Gastroesophageal sphincter (tissue), 4 donors: ENCODE results near the gene CACNA1C. TPM values are rescaled to one million over a fixed set of nuclear protein-coding genes. Genes with fewer than 3 reads are reported as not detected.
A peak's percentile ranks its signal among the peaks of the same experiment; 100 is the strongest.

ENCODE experiments used
- ATAC-seq: fragments of 150-250 bp; one replicate; pipeline ENCODE4 v1.9.1; 2016; ENCODE audit warnings: mild to moderate bottlenecking, moderate library complexity
- H3K27ac ChIP-seq, 4 donors: fragments of 200-600 bp; sonication (generic) in 3 of 4; 1 replicate in 3 of 4; 2 replicates in 1 of 4; pipeline ENCODE4 v1.5.1; 2016 to 2019
- H3K27me3 ChIP-seq: fragments of 200-600 bp; sonication (generic); one replicate; pipeline ENCODE4 v1.5.1; 2019
- H3K36me3 ChIP-seq, 2 donors: fragments of 200-600 bp; sonication (generic); one replicate each; pipeline ENCODE4 v1.5.1; 2019; ENCODE audit warnings: control low read depth in 1 of 2
- H3K4me1 ChIP-seq, 3 donors: fragments of 200-600 bp; sonication (generic); 1 replicate in 2 of 3; 2 replicates in 1 of 3; pipeline ENCODE4 v1.5.1; 2016 to 2019; ENCODE audit warnings: control low read depth in 2 of 3
- H3K4me3 ChIP-seq, 2 donors: fragments of 200-600 bp; sonication (generic); one replicate each; pipeline ENCODE4 v1.5.1; 2019; ENCODE audit warnings: mild to moderate bottlenecking in 1 of 2, moderate library complexity in 1 of 2
- H3K9me3 ChIP-seq, 3 donors: fragments of 200-600 bp; sonication (generic); one replicate each; pipeline ENCODE4 v1.5.1; 2017 to 2019; ENCODE audit warnings: control low read depth in 2 of 3
- EP300 ChIP-seq: sonication (generic); formaldehyde crosslinking; IDR thresholded peaks from one replicate; pipeline ENCODE4 v1.6.1; 2017; ENCODE audit warnings: antibody characterized with exemption, mild to moderate bottlenecking
- POLR2A ChIP-seq, 2 donors: fragments of 450-650 bp; IDR thresholded peaks; one replicate each; pipeline ENCODE4 v1.6.1; 2017; ENCODE audit warnings: antibody characterized with exemption in 2 of 2, mild to moderate bottlenecking in 2 of 2, moderate library complexity in 1 of 2
- POLR2AphosphoS5 ChIP-seq: sonication (generic); formaldehyde crosslinking; IDR thresholded peaks from one replicate; pipeline ENCODE4 v1.6.1; 2017; ENCODE audit warnings: antibody characterized with exemption
- WGBS, 2 donors: methylation state at CpG; one replicate each; pipeline ENCODE4 v1.1.5; 2018; ENCODE audit warnings: low coverage in 1 of 2; 5-methylcytosine and 5-hydroxymethylcytosine counted together
- total RNA-seq, 4 donors: library from RNA; depleted of rRNA; stranded (reverse); fragments of >200 nt; gene quantifications; one replicate each; pipeline ENCODE4 v1.1.0, GENCODE V29; 2016
- TF ChIP-seq, protein P1 (sequence below), 4 experiments: fragments of 200-600 bp in 2 of 4; fragments of 450-650 bp in 2 of 4; sonication (generic) in 1 of 4; IDR thresholded peaks; one replicate each; pipeline ENCODE4 v1.5.1; 2017 to 2019; ENCODE audit warnings: antibody characterized with exemption in 4 of 4, mild to moderate bottlenecking in 2 of 4, moderate library complexity in 2 of 4

CACNA1C gene
- total RNA-seq, 4 donors from 2014 or later, result 22.9 to 96.2 (median 41.4) TPM

DNA sequence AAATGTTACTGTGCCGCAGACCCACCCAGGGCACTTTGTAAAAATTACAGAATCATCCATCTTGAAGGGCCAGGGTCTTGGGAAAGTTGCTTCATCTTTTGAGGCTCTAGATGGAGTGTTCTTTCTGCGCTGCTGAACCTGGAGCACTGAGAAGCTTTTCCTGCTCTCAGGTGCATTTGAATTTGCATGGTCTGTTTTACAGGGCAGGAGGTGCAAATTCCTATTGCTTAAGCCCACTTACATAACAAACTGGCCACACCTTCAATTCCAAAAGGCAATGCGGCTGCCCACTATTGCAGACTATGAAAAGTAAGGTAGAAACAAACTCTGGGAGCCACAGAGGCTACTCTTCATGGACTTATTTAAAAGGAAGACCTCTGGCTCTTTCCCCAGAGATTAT lies 254.8 kb downstream of the CACNA1C start:
- 80% methylated on average over 1 of the region's 3 CpGs for WGBS, 2 donors
- H3K9me3 ChIP-seq, result no peaks in the 10 kb centered on the region
- TF ChIP-seq, protein P1, sequence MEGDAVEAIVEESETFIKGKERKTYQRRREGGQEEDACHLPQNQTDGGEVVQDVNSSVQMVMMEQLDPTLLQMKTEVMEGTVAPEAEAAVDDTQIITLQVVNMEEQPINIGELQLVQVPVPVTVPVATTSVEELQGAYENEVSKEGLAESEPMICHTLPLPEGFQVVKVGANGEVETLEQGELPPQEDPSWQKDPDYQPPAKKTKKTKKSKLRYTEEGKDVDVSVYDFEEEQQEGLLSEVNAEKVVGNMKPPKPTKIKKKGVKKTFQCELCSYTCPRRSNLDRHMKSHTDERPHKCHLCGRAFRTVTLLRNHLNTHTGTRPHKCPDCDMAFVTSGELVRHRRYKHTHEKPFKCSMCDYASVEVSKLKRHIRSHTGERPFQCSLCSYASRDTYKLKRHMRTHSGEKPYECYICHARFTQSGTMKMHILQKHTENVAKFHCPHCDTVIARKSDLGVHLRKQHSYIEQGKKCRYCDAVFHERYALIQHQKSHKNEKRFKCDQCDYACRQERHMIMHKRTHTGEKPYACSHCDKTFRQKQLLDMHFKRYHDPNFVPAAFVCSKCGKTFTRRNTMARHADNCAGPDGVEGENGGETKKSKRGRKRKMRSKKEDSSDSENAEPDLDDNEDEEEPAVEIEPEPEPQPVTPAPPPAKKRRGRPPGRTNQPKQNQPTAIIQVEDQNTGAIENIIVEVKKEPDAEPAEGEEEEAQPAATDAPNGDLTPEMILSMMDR (IDR thresholded peaks at IDR 0.05), result no peak
- TF ChIP-seq POLR2AphosphoS5 (no peak), EP300 (no peak), POLR2A (IDR thresholded peaks at IDR 0.05) (no peak)
- no peak overlapping the region for H3K4me3 ChIP-seq
- H3K27me3 ChIP-seq, result no peaks in the 10 kb centered on the region
- peaks cover 0 to 73% (median 17%) of the 10 kb centered on the region in 3 donors for H3K4me1 ChIP-seq
- no peaks in the 10 kb centered on the region for H3K36me3 ChIP-seq
- ATAC-seq, result no peak
- no peak overlapping the region for H3K27ac ChIP-seq

- no peaks in the 10 kb centered on the region for H3K9me3 ChIP-seq
- peaks cover 0 to 54% (median 11%) of the 10 kb centered on the region in 3 donors for H3K4me1 ChIP-seq
- no peaks in the 10 kb centered on the region for H3K27me3 ChIP-seq
- peak; percentile 35 for ATAC-seq
- peak overlapping the region in 1 of 4 donors; percentile 18 for H3K27ac ChIP-seq
- no peak overlapping the region for H3K4me3 ChIP-seq
- 90% methylated on average over 5 of the region's 5 CpGs for WGBS, 2 donors
- TF ChIP-seq EP300 (no peak), POLR2AphosphoS5 (no peak), POLR2A (IDR thresholded peaks at IDR 0.05) (no peak)
- TF ChIP-seq, protein P1 (IDR thresholded peaks at IDR 0.05), result no peak
- H3K36me3 ChIP-seq, result no peaks in the 10 kb centered on the region
Measured at GRCh38 chr12:2309647-2310046, 256.9 kb downstream of the CACNA1C start.

DNA sequence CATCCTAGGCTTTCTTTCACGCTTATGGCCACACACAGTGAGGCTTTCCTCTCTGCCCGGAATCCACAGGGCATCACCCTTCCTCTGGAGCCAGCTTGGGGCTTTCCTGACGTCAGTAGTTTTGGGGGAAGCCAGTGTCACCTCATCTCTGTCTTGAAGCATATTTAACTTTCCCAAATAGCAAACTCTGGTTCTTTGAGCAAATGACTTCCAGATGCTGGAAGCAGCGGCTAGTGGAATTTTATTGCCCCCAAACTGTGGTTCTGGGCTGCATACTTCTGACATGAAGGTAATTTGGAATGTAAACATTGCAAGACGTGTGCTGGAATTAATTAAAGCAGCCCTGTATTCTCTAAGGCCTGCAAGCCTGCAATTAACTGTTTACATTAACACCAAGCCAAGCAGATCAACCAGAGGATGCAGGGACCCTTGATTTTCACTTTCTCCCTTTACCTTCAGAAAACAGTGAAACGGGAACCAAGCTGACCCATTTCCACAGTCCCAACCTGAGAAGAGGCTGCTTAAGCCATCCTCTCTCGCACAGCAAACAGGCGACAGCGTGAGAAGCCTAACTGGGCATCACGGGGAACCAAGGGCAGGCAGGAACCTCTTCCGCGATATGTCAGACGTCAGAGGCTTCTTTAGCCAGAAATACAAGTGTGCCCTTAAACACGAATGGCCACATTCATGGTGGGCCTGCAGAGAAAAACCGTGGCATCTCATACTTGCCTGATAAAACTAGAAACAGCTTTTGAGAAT lies 258.4 kb downstream of the CACNA1C start:
- peaks cover 0 to 41% (median 11%) of the 10 kb centered on the region in 3 donors for H3K4me1 ChIP-seq
- WGBS, 2 donors, result 53 to 56% methylated on average over 6 to 14 of the region's 15 CpGs
- H3K4me3 ChIP-seq, result no peak overlapping the region
- TF ChIP-seq, protein P1 (IDR thresholded peaks at IDR 0.05), result no peak
- TF ChIP-seq EP300 (no peak), POLR2AphosphoS5 (no peak), POLR2A (IDR thresholded peaks at IDR 0.05) (no peak)
- no peaks in the 10 kb centered on the region for H3K27me3 ChIP-seq
- ATAC-seq, result no peak
- H3K27ac ChIP-seq, result peak overlapping the region in 3 of 4 donors; percentile 46 to 59 (median 54)
- no peaks in the 10 kb centered on the region for H3K9me3 ChIP-seq
- H3K36me3 ChIP-seq, result no peaks in the 10 kb centered on the region

DNA sequence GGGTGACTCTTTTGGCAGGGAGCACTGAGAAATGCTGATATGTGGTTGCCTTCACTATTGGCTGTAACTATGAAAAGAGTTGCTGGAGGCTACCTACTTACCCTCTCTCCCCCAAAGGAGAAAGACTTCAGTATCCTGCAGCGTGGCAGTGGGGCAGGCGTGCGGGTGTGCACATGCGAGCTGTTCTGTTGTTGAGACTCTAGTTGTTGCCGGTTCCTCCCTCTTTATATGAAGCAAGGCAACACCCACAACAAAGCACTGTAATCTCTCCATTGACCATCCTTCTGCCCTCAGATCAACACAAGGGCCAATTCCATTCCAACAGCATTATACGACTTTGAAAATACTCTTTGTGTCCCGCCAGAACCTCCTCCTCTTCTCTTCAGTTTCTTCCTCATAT lies 259.4 kb downstream of the CACNA1C start:
- ATAC-seq, result no peak
- 77 to 91% methylated on average over 3 of the region's 7 CpGs for WGBS, 2 donors
- Histone ChIP-seq H3K27ac (peak overlapping the region in 1 of 4 donors; percentile 59), H3K4me3 (no peak overlapping the region), H3K36me3 (no peaks in the 10 kb centered on the region), H3K9me3 (no peaks in the 10 kb centered on the region), H3K27me3 (no peaks in the 10 kb centered on the region), H3K4me1 (peaks cover 0 to 37% (median 11%) of the 10 kb centered on the region in 3 donors)
- TF ChIP-seq POLR2AphosphoS5 (no peak), EP300 (no peak), POLR2A (IDR thresholded peaks at IDR 0.05) (no peak)
- TF ChIP-seq, protein P1 (IDR thresholded peaks at IDR 0.05), result no peak

DNA sequence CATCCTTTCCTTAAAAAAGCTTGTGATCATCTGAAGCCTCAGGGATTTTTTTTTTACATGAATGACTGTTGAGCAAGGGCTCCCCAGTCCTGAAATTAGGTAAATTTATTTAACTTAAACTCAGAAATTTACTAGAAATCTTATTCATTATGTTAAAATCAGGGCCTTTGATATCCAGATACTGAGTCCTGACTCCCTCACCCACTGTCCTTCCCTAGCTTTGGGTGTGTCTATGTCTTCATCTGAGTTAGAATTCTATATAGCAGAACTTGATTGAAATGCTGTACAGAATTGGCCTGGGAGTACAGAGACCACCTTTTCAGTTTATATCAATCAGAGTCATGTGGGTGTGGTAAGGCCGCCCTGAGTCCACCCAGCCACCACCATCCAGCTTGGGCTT lies 260.0 kb downstream of the CACNA1C start:
- no peak for TF ChIP-seq EP300
- no peak for TF ChIP-seq POLR2AphosphoS5
- no peak for TF ChIP-seq POLR2A (IDR thresholded peaks at IDR 0.05)
- TF ChIP-seq, protein P1 (IDR thresholded peaks at IDR 0.05), result no peak
- Histone ChIP-seq H3K27ac (no peak overlapping the region), H3K27me3 (no peaks in the 10 kb centered on the region), H3K36me3 (no peaks in the 10 kb centered on the region), H3K4me3 (no peak overlapping the region), H3K9me3 (no peaks in the 10 kb centered on the region), H3K4me1 (peaks cover 0 to 33% (median 11%) of the 10 kb centered on the region in 3 donors)
- 80% methylated on average over 1 of the region's 1 CpG; no CpG with 5 or more reads in 1 of the 2 donors for WGBS, 2 donors
- ATAC-seq, result no peak
